Measurements from ENCODE around the gene CEP43. TPM values are rescaled to one million over a fixed set of nuclear protein-coding genes. Genes with fewer than 3 reads are reported as not detected.

The CEP43 gene
- total RNA-seq, 1 experiment from 2014 or later: 37.0 TPM

GRCh38 chr6:166977621-166978525 lies 21.3 kb upstream of the CEP43 start:
- no peaks in the 10 kb centered on the region for H3K4me1 ChIP-seq
- TF ChIP-seq, protein P1, sequence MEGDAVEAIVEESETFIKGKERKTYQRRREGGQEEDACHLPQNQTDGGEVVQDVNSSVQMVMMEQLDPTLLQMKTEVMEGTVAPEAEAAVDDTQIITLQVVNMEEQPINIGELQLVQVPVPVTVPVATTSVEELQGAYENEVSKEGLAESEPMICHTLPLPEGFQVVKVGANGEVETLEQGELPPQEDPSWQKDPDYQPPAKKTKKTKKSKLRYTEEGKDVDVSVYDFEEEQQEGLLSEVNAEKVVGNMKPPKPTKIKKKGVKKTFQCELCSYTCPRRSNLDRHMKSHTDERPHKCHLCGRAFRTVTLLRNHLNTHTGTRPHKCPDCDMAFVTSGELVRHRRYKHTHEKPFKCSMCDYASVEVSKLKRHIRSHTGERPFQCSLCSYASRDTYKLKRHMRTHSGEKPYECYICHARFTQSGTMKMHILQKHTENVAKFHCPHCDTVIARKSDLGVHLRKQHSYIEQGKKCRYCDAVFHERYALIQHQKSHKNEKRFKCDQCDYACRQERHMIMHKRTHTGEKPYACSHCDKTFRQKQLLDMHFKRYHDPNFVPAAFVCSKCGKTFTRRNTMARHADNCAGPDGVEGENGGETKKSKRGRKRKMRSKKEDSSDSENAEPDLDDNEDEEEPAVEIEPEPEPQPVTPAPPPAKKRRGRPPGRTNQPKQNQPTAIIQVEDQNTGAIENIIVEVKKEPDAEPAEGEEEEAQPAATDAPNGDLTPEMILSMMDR (IDR thresholded peaks at IDR 0.05; ENCODE audit: insufficient read depth in 1 of 2, low read depth in 1 of 2, low read length in 1 of 2, severe bottlenecking in 1 of 2, unreplicated experiment in 1 of 2): no peak
- CTCF ChIA-PET: no interaction called here
- no peaks in the 10 kb centered on the region for H3K27me3 ChIP-seq (replicated peaks; ENCODE audit: control insufficient read depth, insufficient read depth, low read length)
- H3K36me3 Mint-ChIP-seq (ENCODE audit: insufficient read depth, unreplicated experiment): peaks cover 10% of the 10 kb centered on the region
- H3K36me3 ChIP-seq (ENCODE audit: control insufficient read depth, insufficient read depth, low read length): no peaks in the 10 kb centered on the region
- H3K4me3 ChIP-seq (ENCODE audit: low read depth, low read length): no peak overlapping the region
- H3K4me3 Mint-ChIP-seq (ENCODE audit: unreplicated experiment): no peak overlapping the region
- H3K4me1 Mint-ChIP-seq (ENCODE audit: low read depth, unreplicated experiment): no peaks in the 10 kb centered on the region
- intact Hi-C loops (cut with micrococcal nuclease; ENCODE audit: unreplicated experiment): no loop called here
- peaks cover 9% of the 10 kb centered on the region for H3K9me3 Mint-ChIP-seq (ENCODE audit: unreplicated experiment)
- POLR2A ChIA-PET: no interaction called here
- H3K27me3 Mint-ChIP-seq (ENCODE audit: insufficient read depth, unreplicated experiment): no peaks in the 10 kb centered on the region
- H3K27ac Mint-ChIP-seq (ENCODE audit: unreplicated experiment): no peak overlapping the region
- no peaks in the 10 kb centered on the region for H3K9me3 ChIP-seq
- DNase-seq: no peak
- no TSS peak for BruUV-seq (replicated peaks)

GRCh38 chr6:166980738-166981137 lies 18.5 kb upstream of the CEP43 start:
- H3K4me1 ChIP-seq: no peaks in the 10 kb centered on the region
- H3K9me3 ChIP-seq: no peaks in the 10 kb centered on the region
- Mint-ChIP-seq H3K4me1 (ENCODE audit: low read depth, unreplicated experiment) (no peaks in the 10 kb centered on the region), H3K27me3 (ENCODE audit: insufficient read depth, unreplicated experiment) (no peaks in the 10 kb centered on the region), H3K27ac (ENCODE audit: unreplicated experiment) (no peak overlapping the region), H3K9me3 (ENCODE audit: unreplicated experiment) (peaks cover 16% of the 10 kb centered on the region), H3K4me3 (ENCODE audit: unreplicated experiment) (no peak overlapping the region), H3K36me3 (ENCODE audit: insufficient read depth, unreplicated experiment) (peaks cover 22% of the 10 kb centered on the region)
- no TSS peak for BruUV-seq (replicated peaks)
- no peaks in the 10 kb centered on the region; the same call in 1 of the 2 replicates for H3K36me3 ChIP-seq (ENCODE audit: control insufficient read depth, insufficient read depth, low read length)
- no peaks in the 10 kb centered on the region for H3K27me3 ChIP-seq (replicated peaks; ENCODE audit: control insufficient read depth, insufficient read depth, low read length)
- no peak for DNase-seq
- intact Hi-C loops (cut with micrococcal nuclease; ENCODE audit: unreplicated experiment): no loop called here
- CTCF ChIA-PET: no interaction called here
- POLR2A ChIA-PET: no interaction called here
- no peak overlapping the region for H3K4me3 ChIP-seq (ENCODE audit: low read depth, low read length)
- TF ChIP-seq, protein P1 (IDR thresholded peaks at IDR 0.05; ENCODE audit: insufficient read depth in 1 of 2, low read depth in 1 of 2, low read length in 1 of 2, severe bottlenecking in 1 of 2, unreplicated experiment in 1 of 2): no peak

DNA sequence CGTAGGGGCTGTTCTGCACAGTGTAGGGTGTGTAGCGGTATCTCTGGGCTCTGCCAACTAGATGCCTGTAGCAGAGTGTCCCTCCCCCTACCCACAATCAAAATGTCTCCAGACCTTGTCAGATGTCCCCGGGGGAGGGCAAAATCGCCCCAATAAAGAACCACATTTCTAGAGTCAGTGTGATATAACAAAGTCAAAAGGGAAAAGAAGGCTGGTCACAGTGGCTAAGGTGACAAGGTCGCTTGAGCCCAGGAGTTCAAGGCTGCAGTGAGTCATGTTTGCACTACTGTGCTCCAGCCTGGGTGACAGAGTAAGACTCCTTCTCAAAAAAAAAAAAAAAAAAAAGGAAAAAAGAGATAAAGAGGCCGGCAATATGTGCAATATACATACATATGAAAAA lies 11.7 kb upstream of the CEP43 start:
- H3K4me3 ChIP-seq (ENCODE audit: low read depth, low read length): no peak overlapping the region
- ChIA-PET CTCF (interaction anchor here (1.0 to 2.8 kb wide), 2 partner anchors 154 to 213 kb away, joined by 3 to 29 read pairs; no protein-coding TSS in a partner anchor), POLR2A (no interaction called here)
- intact Hi-C loops (cut with micrococcal nuclease; ENCODE audit: unreplicated experiment): no loop called here
- H3K27me3 Mint-ChIP-seq (ENCODE audit: insufficient read depth, unreplicated experiment): no peaks in the 10 kb centered on the region
- H3K27ac Mint-ChIP-seq (ENCODE audit: unreplicated experiment): no peak overlapping the region
- TF ChIP-seq, protein P1 (IDR thresholded peaks at IDR 0.05; ENCODE audit: insufficient read depth in 1 of 2, low read depth in 1 of 2, low read length in 1 of 2, severe bottlenecking in 1 of 2, unreplicated experiment in 1 of 2): no peak
- no peaks in the 10 kb centered on the region for H3K4me1 ChIP-seq
- no peaks in the 10 kb centered on the region; the same call in 1 of the 2 replicates for H3K36me3 ChIP-seq (ENCODE audit: control insufficient read depth, insufficient read depth, low read length)
- BruUV-seq (replicated peaks): no TSS peak
- no peaks in the 10 kb centered on the region for H3K27me3 ChIP-seq (replicated peaks; ENCODE audit: control insufficient read depth, insufficient read depth, low read length)
- H3K9me3 ChIP-seq: no peaks in the 10 kb centered on the region
- H3K4me3 Mint-ChIP-seq (ENCODE audit: unreplicated experiment): no peak overlapping the region
- peaks cover 12% of the 10 kb centered on the region for H3K9me3 Mint-ChIP-seq (ENCODE audit: unreplicated experiment)
- no peaks in the 10 kb centered on the region for H3K4me1 Mint-ChIP-seq (ENCODE audit: low read depth, unreplicated experiment)
- H3K36me3 Mint-ChIP-seq (ENCODE audit: insufficient read depth, unreplicated experiment): peaks cover 21% of the 10 kb centered on the region
- no peak for DNase-seq
